NCI-H1048 (cell line): ENCODE measurements around the gene FGF14.

ENCODE experiments used
- DNase-seq: peaks from one replicate; lab custom pipeline; 2025; lab: John Stamatoyannopoulos, UW

Gene FGF14

DNA sequence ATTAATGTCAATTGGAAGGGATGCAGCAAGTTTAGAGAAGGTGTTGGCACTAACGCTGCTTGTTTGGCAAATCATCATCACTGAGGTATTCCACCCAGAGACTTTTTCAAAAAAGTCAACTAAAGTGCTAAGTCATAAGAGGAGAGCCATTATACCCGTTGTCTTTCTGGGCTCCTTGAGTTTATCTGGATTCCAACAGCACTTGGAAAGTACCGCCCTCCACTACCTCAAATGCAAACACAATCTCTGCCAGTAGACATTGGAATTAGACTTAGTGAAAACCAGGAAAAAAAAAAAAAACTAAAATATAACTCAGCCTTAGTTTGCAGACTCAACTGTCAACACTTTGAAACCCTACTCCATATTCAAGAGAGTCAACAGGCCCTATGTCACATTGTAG, 683.4 kb downstream of the FGF14 start:
- no peak for DNase-seq

DNA sequence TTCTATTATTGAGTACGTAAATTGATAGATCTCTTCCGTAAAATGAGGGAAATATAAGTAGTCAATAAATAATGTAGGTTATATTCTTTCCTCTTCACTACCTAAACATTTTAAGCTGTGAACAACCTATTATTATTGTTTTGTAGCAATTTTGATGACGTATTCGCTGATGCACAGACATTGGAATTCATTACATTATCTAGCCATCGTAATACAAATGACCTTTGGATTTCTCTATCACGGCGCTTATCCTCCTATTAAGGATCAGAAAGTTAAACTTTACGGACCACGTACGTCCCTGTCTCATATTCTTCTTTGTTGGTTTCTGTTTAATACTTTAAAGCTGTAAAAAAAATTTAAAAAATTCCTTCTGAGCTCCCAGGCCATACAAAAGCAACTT, 684.5 kb downstream of the FGF14 start:
- DNase-seq, result no peak

DNA sequence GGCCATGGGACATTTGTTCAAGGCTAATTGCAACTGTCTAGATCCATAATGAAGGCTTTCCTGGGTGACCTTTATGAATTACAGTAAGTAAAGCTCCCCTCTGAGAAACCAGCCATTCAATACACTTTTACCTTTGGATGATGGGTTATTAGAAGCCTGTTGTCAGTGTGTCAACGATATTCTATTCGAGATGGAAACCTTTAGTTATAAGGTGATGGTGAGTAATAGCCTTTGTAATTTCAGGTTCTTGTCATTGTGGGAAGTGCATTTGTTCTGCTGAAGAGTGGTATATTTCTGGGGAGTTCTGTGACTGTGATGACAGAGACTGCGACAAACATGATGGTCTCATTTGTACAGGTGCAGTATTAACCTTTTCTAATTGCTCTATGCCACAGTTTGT, 687.7 kb downstream of the FGF14 start:
- no peak for DNase-seq

GRCh38 chr13:101712026-101712348, 689.9 kb downstream of the FGF14 start:
- DNase-seq, result no peak

- DNase-seq, result no peak
Measured at GRCh38 chr13:101711307-101712025, 690.4 kb downstream of the FGF14 start.

- DNase-seq, result no peak
Measured at GRCh38 chr13:101709952-101710351, 691.9 kb downstream of the FGF14 start.

GRCh38 chr13:101708115-101708514, 693.7 kb downstream of the FGF14 start:
- no peak for DNase-seq

- DNase-seq, result no peak
Measured at GRCh38 chr13:101707659-101708058, 694.2 kb downstream of the FGF14 start.

- DNase-seq, result no peak
Measured at GRCh38 chr13:101706651-101707050, 695.2 kb downstream of the FGF14 start.

DNA sequence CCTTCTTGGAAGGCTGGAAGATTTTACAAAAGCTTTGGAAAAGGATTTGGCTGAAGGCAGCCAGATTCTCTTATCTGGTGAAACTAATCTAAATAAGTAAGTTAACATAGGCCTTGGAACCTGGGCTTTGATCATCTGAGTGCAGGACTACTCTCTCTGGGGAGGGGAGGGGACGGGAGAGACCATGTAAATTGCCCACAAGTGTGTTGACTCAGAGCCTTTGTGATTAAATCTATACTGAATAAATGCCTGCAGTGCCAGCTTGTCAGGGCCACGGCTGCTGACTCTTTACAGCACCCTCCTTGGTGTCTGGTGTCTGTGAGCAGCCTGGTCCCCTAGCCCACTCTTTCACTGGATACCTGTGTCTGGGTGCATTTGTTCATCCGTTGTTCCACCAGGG, 698.0 kb downstream of the FGF14 start:
- DNase-seq, result no peak

DNA sequence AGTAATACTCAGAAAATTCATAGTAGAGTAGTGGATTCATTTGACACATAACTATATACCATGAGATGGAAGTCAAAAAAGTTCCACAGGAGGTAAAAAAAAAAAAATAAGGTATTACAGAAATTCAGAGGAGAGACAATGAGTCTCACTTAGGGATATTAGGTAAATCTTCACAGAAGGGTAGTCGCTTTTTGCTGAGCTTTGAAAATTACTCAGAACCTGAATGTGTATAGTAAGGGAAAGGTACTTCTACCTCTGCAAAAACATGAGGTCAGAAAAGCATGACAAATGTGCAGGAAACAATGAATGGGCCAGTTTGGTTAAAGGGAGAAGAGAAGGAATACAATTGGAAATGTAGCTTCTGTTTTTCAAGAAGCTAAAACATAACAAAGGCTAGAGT, 698.8 kb downstream of the FGF14 start:
- DNase-seq, result no peak

- DNase-seq, result no peak
Measured at GRCh38 chr13:101700598-101700997, 701.2 kb downstream of the FGF14 start.

DNA sequence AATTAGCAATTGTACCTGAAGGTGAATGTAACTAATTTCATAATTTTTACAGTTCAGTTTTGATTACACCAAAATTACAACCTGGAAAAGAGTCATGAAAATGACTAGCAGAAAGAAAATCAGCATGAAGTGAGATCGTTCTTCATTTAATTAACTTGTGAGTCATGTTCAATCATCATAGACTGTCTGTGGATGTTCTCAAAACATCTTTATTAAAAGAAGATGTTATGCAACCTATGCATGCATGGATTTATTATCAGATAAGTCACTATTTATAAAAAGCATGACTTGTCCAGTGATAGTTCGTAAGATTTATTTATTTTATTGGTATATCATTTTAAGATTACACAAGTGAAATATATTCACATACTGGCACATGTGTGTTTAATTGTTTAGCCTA, 703.4 kb downstream of the FGF14 start:
- DNase-seq, result no peak

DNA sequence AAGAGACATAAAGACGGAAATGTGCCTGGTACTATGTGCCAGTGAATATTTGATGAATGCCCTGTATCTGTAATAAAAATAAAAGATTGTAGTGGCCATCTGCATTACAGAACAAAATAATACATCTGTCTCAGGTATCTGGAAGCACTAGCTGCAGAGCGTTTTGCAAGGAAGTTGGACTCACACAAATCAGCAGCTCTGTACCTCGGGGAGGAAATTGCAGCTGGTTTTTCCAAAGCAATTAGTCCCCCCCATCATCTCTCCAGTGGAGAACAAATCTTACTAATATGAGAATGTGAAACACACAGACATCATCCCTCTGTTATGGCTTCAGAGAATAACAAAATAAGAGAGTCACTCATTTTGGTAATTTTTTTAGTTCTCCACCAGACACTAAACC, 704.1 kb downstream of the FGF14 start:
- no peak for DNase-seq

DNA sequence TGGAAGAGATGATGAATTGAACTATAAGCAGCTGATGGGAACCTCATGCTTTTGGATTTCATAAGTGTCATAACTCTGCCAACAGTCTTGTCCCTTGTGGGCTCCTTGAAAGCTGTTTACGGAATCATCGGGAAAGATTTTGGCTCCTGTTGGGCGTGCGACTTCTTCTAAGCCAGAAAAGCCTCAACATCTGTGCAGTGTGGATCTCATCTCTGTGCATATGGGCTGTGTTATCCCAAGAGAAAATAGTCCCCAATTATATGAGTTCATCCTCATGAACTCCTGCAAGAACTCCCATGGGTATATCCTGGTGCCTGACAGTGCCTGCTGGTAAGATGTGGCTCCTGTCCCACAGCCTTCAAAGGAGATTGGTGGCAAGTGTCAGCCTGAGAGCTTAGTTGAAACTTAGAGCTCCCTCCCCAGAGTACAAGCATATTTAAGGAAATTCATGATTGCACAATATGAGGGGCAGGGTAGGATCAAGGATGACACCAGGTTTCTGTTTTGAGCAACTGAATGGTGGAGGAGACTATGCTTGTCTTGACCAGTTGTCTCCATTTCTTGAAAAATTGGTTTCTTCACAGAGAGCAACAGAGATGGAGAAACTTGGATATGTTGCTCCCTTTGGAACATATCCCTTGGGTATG, 705.9 kb downstream of the FGF14 start:
- no peak for DNase-seq

DNA sequence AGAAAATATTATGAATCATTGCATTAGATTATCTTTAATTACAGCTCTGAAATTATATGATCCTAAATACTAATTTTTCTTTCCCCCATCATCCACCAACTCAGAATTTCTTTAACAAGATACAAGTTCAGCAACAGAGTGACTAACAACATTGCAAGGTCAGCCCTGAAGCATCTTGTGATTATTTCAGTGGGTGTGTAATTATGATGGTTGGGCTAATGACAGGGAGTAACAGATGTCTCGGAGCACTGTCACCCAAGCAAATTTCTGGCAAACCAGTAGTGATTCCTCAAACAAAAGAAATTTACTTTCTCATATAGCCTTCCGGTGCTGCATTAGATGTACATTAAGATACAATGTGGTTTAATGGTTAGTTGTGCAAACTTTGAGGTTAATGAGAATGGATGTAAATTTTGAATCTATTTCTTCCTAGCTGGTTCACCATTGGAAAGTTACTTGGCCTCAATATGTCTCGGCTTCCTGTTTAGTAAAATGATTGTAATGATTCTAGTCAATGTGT, 710.4 kb downstream of the FGF14 start:
- DNase-seq, result no peak

- DNase-seq, result no peak
Measured at GRCh38 chr13:101690871-101691270, 711.0 kb downstream of the FGF14 start.

- DNase-seq, result no peak
Measured at GRCh38 chr13:101686003-101686402, 715.8 kb downstream of the FGF14 start.

- no peak for DNase-seq
Measured at GRCh38 chr13:101681834-101682233, 720.0 kb downstream of the FGF14 start.

DNA sequence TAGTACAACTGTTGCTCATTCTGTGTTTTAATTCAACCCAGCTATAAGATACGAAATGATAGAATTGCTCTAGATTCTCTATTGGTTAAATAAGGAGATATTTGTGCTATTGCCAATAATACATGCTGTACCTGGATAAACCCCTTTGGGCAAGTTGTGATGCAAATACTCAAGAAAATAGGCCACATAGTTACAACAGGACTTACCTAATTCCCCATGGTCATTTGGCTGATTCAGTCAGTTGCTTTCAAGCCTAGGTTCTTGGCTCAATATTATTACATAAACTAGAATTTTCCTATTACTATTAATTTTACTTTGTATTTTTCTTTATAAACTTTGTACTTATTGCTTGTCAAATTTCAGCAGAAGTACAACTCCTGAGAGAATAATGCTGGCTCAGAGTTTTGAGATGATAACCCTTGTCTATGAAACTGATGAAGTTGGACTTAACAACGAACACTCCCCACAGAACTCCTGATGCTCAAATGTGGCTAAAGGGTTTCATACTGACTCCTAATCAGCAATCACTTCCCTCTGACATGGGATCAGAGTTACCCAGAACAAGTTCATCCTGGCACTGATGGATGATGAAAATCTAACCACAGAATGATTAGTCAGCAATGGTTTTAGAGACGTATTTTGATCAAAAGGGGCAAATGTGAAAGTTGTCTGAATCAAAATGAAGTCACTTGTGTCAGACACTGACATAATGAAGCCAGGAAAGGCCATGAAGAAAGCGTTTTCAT, 728.3 kb downstream of the FGF14 start:
- DNase-seq, result no peak

- DNase-seq, result no peak
Measured at GRCh38 chr13:101661839-101662238, 740.0 kb downstream of the FGF14 start.
